Heart right ventricle (tissue), 16 donors: Measurements from ENCODE around the gene DCTN4. TPM values are rescaled to one million over a fixed set of nuclear protein-coding genes. Genes with fewer than 3 reads are reported as not detected.

Experiments
- ATAC-seq, 8 donors: fragments of 200-7000 bp; cut with Tn5 transposase; one replicate each; pipeline ENCODE4 v1.9.1; 2020; ENCODE audit warnings: mild to moderate bottlenecking in 8 of 8, moderate library complexity in 8 of 8, moderate number of reproducible peaks in 1 of 8
- DNase-seq, 2 donors: peaks; one replicate each; pipeline ENCODE4 v3.0.0-alpha.2; 2020
- H3K27ac ChIP-seq, 10 donors: fragments of 200-600 bp; sonication (generic) in 2 of 10; one replicate each; pipeline versions ENCODE4 v1.5.0 to v1.8.0; 2020 to 2022; ENCODE audit warnings: mild to moderate bottlenecking in 3 of 10
- H3K27me3 ChIP-seq, 7 donors: fragments of 200-600 bp; one replicate each; pipeline ENCODE4 v1.8.0; 2021 to 2022; ENCODE audit warnings: mild to moderate bottlenecking in 2 of 7
- H3K36me3 ChIP-seq, 9 donors: fragments of 200-600 bp; sonication (generic) in 1 of 9; one replicate each; pipeline versions ENCODE4 v1.5.0 to v1.8.0; 2020 to 2022; ENCODE audit warnings: mild to moderate bottlenecking in 2 of 9
- H3K4me1 ChIP-seq, 9 donors: fragments of 200-600 bp; sonication (generic) in 1 of 9; one replicate each; pipeline versions ENCODE4 v1.5.0 to v1.8.0; 2020 to 2022; ENCODE audit warnings: mild to moderate bottlenecking in 4 of 9
- H3K4me3 ChIP-seq, 10 donors: fragments of 200-600 bp; sonication (generic) in 2 of 10; one replicate each; pipeline versions ENCODE4 v1.5.0 to v1.8.0; 2020 to 2022; ENCODE audit warnings: mild to moderate bottlenecking in 7 of 10, moderate library complexity in 2 of 10
- H3K9me3 ChIP-seq, 11 donors: fragments of 200-600 bp in 10 of 11; sonication (generic) in 2 of 11; one replicate each; pipeline versions ENCODE4 v1.5.0 to v1.8.0; 2013 to 2022; ENCODE audit warnings: mild to moderate bottlenecking in 2 of 11, control low read depth in 1 of 11, moderate library complexity in 1 of 11
- WGBS, 2 donors: extraction: QIAGEN DNeasy Blood & Tissue Kit; methylation state at CpG; one replicate each; pipeline ENCODE4 v1.1.7; 2013; ENCODE audit warnings: inconsistent platforms in 1 of 2; 5-methylcytosine and 5-hydroxymethylcytosine counted together
- intact Hi-C, 10 donors: fragments of 100-400 bp; cut with DNase I; formaldehyde crosslinking; loops; one replicate each; pipeline versions ENCODE4 v1.11.1 to v1.14.2; 2022
- long read RNA-seq, 3 donors: library from polyadenylated mRNA; unstranded; transcript quantifications; one replicate each; pipeline ENCODE4 v2.0.0, GENCODE V29; 2020 to 2021
- polyA plus RNA-seq, 2 donors: library from polyadenylated mRNA; stranded (reverse); fragments of 200-250 nt; gene quantifications; one replicate each; pipeline ENCODE4 v1.2.3, GENCODE V29; 2013
- total RNA-seq, 10 donors: library from RNA; stranded (reverse); fragmentation: NEBNext Ultra II Directional in 3 of 10; extraction: Animal tissue kit (Norgen Biotek cat#: 25700) in 3 of 10; gene quantifications; one replicate each; pipeline versions ENCODE4 v1.2.1 to v1.2.4, GENCODE V29; 2021 to 2023
- TF ChIP-seq, protein P1 (sequence below), 9 donors: fragments of 200-600 bp; sonication (generic) in 2 of 9; IDR thresholded peaks; one replicate each; pipeline versions ENCODE4 v1.5.0 to v1.8.0; 2021 to 2022; ENCODE audit warnings: antibody characterized with exemption in 9 of 9, mild to moderate bottlenecking in 5 of 9, moderate library complexity in 1 of 9
- donor health status: Arrhythmogenic right ventricular cardiomyopathy.
- donor health status: ischemic (EF 13 %, LVEDD 7.1; RV severe dilation, severe dysfunction).
- donor health status: healthy with polysubstance abuse.
- donor health status: DM: no; HTN: yes; CAD: no.
- donor health status: DM: no; HTN: no; CAD: no.
- donor health status: ischemic (EF 25% LVEDD 6.9; RV normal size, moderate dysfunction).
- donor health status: ischemic (EF 25% LVEDD 5.7; RV mildly dilated, moderate dysfunction).
- donor health status: healthy.
- donor health status: DM: yes; HTN: yes; CAD: no.
- donor health status: Ischemic cardiomyopathy.
- donor health status: ischemic (EF 35%, LVEDD 5.7; RV mildly dilated, moderate dysfunction).
- donor health status: nonischemic (EF 11% LVEDD 7.7; RV severe dilation, severe dysfunction).
- donor health status: DM: yes; HTN: yes; CAD: no.
- donor health status: PGD.
- donor health status: ischemic (EF 29% LVEDD 5.4; RV normal size, mild dysfunction).
- donor health status: nonischemic (EF 23%, LVEDD 6.1; RV moderate dilation, normal function).

Gene DCTN4
- total RNA-seq (10 to 100 TPM; 42.9 to 68.3 (median 58.2) TPM), polyA plus RNA-seq (10 to 100 TPM; 20.0 TPM)
- long read RNA-seq, donor 1, full-length matches to known transcripts: 33 of 56 reads
- long read RNA-seq, donor 1, partial matches to known transcripts: 22 of 56 reads
- long read RNA-seq, donor 1, other reads (novel, unspliced or antisense): 1 of 56 reads
- long read RNA-seq, donor 2, full-length matches to known transcripts: 35 of 59 reads
- long read RNA-seq, donor 2, partial matches to known transcripts: 20 of 59 reads
- long read RNA-seq, donor 2, other reads (novel, unspliced or antisense): 4 of 59 reads
- long read RNA-seq, donor 3, full-length matches to known transcripts: 88 of 147 reads
- long read RNA-seq, donor 3, partial matches to known transcripts: 50 of 147 reads
- long read RNA-seq, donor 3, other reads (novel, unspliced or antisense): 9 of 147 reads

DNA sequence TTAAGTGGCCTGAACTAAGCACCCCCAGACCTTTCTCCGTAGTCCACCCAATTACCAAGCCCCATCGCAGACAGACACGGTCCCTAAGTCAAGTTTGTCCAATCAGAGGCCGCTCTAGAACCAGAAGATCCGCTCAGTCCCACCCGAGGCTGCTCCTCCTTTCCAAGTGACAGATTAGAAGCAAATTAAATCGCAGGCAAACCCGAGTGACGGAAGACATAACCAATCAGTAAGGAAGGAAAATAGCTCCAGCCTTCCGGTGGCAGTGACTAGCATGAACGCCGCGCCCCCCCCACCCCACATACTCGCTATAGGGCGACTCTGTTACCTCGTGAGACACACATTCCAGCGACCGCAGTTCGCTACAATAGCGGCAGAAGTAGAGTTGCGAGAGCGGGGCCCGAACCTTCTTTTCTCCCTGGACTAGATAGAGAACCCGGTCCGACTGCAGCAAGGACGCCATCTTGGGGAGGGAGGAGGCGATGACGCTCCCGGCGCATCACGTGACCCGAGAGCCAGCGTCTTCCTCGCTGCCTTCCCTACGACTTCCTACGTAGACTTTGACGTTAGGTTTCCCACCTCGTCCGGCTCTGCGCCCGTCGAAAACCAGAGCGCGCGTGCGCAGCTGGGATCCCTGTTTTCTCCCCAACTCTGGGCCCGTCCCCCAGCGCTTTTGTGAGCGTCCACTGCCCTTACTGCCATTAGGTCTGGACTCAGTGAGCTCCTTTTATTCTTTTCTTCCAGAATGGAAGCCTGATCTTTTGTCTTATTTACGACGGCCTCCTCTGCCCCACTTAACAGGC is at the start of gene DCTN4:
Gene DCTN4 (minus strand): TSS at position 487 of the 803 bp plus-strand sequence. CDS start 24 bp downstream, at position 463.
- H3K27ac ChIP-seq: peak within 1 kb of the TSS; percentile 90 to 96 (median 94)
- no peaks in the 10 kb centered on the region for H3K27me3 ChIP-seq
- intact Hi-C loops: loop anchor here in 1 of 10 donors (2.0 kb wide), 1 partner anchor 58 kb away; the partner anchor contains the start of gene RBM22
- WGBS, 2 donors: 1% methylated on average over 51 of the region's 51 CpGs
- TF ChIP-seq, protein P1, sequence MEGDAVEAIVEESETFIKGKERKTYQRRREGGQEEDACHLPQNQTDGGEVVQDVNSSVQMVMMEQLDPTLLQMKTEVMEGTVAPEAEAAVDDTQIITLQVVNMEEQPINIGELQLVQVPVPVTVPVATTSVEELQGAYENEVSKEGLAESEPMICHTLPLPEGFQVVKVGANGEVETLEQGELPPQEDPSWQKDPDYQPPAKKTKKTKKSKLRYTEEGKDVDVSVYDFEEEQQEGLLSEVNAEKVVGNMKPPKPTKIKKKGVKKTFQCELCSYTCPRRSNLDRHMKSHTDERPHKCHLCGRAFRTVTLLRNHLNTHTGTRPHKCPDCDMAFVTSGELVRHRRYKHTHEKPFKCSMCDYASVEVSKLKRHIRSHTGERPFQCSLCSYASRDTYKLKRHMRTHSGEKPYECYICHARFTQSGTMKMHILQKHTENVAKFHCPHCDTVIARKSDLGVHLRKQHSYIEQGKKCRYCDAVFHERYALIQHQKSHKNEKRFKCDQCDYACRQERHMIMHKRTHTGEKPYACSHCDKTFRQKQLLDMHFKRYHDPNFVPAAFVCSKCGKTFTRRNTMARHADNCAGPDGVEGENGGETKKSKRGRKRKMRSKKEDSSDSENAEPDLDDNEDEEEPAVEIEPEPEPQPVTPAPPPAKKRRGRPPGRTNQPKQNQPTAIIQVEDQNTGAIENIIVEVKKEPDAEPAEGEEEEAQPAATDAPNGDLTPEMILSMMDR (IDR thresholded peaks at IDR 0.05): peak in 3 of 9 donors; percentile 27 to 40 (median 27)
- H3K9me3 ChIP-seq: no peaks in the 10 kb centered on the region
- peak; percentile 93 to 98 (median 96) for ATAC-seq
- peaks cover 4 to 64% (median 31%) of the 10 kb centered on the region in 9 donors for H3K4me1 ChIP-seq
- peaks cover 0 to 32% (median 14%) of the 10 kb centered on the region in 9 donors for H3K36me3 ChIP-seq
- peak; percentile 96 to 97 for DNase-seq
- H3K4me3 ChIP-seq: peak within 1 kb of the TSS; percentile 56 to 88 (median 67)

GRCh38 chr5:150804388-150804787 is 45.6 kb upstream of the DCTN4 start:
- Histone ChIP-seq H3K27ac (no peak overlapping the region), H3K4me1 (peaks cover 0 to 13% (median 4%) of the 10 kb centered on the region in 9 donors), H3K9me3 (peaks cover 0 to 7% (median 0%) of the 10 kb centered on the region in 11 donors), H3K36me3 (no peaks in the 10 kb centered on the region), H3K27me3 (no peaks in the 10 kb centered on the region), H3K4me3 (no peak overlapping the region)
- TF ChIP-seq, protein P1 (IDR thresholded peaks at IDR 0.05): no peak
- 93% methylated on average over 6 of the region's 6 CpGs for WGBS, 2 donors
- intact Hi-C loops: loop anchor here in 3 of 10 donors (5.0 kb wide), 2 partner anchors 38 to 43 kb away; partner anchors contain the start of gene IRGM (in 2 of the 3)
- no peak for ATAC-seq
- no peak for DNase-seq

- Histone ChIP-seq H3K4me3 (peak overlapping the region in 9 of 10 donors; percentile 18 to 51 (median 43)), H3K27me3 (no peaks in the 10 kb centered on the region), H3K9me3 (peaks cover 0 to 7% (median 0%) of the 10 kb centered on the region in 11 donors), H3K36me3 (peaks cover 0 to 26% (median 6%) of the 10 kb centered on the region in 9 donors), H3K27ac (peak overlapping the region in 9 of 10 donors; percentile 10 to 63 (median 41)), H3K4me1 (peaks cover 0 to 13% (median 4%) of the 10 kb centered on the region in 9 donors)
- DNase-seq (peak in 1 of 2 donors; percentile 51), ATAC-seq (peak; percentile 75 to 93 (median 90))
- TF ChIP-seq, protein P1 (IDR thresholded peaks at IDR 0.05): peak; percentile 27 to 67 (median 53)
- 8 to 11% methylated on average over 15 of the region's 15 CpGs for WGBS, 2 donors
- intact Hi-C loops: loop anchor here in 8 of 10 donors (1.0 to 5.0 kb wide), 5 partner anchors 23 to 46 kb away; partner anchors contain the start of genes IRGM (in 5 of the 8) and SMIM3 (in 1 of the 8)
Observed at GRCh38 chr5:150801117-150801927, 42.5 kb upstream of the DCTN4 start.
